ENCODE results near the gene CCL26. TPM values are rescaled to one million over a fixed set of nuclear protein-coding genes. Genes with fewer than 3 reads are reported as not detected.

CCL26 gene
- total and polyA plus RNA-seq, 2 of the 4 experiments (the other 2 are of a cell fraction): not detected

DNA sequence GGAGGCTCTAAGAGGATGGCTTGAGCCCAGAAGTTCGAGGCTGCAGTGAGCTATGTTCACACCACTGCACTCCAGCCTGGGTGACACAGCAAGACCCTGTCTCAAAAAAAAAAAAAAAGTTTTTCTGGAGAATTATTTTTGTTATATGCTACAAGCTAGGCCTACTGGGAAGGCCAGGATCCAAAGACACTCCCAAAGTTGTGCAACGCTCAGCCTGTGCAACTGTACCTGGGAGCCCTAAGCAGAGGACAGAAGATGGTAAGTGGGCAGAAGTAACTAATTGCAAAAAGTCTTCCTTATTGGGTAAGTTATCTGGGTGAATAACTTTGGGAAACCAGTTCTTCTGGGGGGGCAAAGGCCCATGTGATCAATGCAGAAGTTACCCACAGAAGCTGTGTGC, 50.6 kb downstream of the CCL26 start:
- POLR2A ChIA-PET (ENCODE audit: unreplicated experiment): no interaction called here
- H3K9me1 ChIP-seq (ENCODE audit: insufficient read depth, low read length): peaks cover 11% of the 10 kb centered on the region
- H3K14ac ChIP-seq (replicated peaks; ENCODE audit: low read depth, low read length): no peak overlapping the region
- no peaks in the 10 kb centered on the region for H4K20me1 ChIP-seq (ENCODE audit: insufficient read depth, low read length)
- 0 out of 2 replicates have a peak, but pooled peaks cover 3% of the 10 kb centered on the region for H3K4me1 ChIP-seq (ENCODE audit: control insufficient read depth, insufficient read depth, low read length)
- no peak overlapping the region for H2BK120ac ChIP-seq (ENCODE audit: low read depth, low read length)
- no peak overlapping the region for H3K27ac ChIP-seq (ENCODE audit: insufficient read depth, low read length)
- no peak overlapping the region for H2BK5ac ChIP-seq (ENCODE audit: low read depth, low read length, poor library complexity, severe bottlenecking)
- no peak overlapping the region for H2AK9ac ChIP-seq (replicated peaks; ENCODE audit: low read depth, low read length, poor library complexity)
- no TSS peak for BruUV-seq (replicated peaks)
- H3K9me3 ChIP-seq (ENCODE audit: control insufficient read depth, insufficient read depth, low read length): no peaks in the 10 kb centered on the region
- no peak overlapping the region for H2BK20ac ChIP-seq (ENCODE audit: low read depth, low read length)
- in situ Hi-C loops (cut with MboI; ENCODE audit: low sequenced_read_pairs): no loop called here
- H3K79me1 ChIP-seq (ENCODE audit: low read depth in 1 of 2, low read length in 2 of 2): peaks cover 0 to 40% of the 10 kb centered on the region in 2 experiments; a peak in 3 of 4 replicates
- CTCF ChIA-PET: interaction anchor here (0.6 kb wide), 1 partner anchor 570 kb away, joined by 3 read pairs; no protein-coding TSS in a partner anchor
- H4K5ac ChIP-seq (ENCODE audit: low read depth, low read length): no peak overlapping the region
- TF ChIP-seq, protein P1, sequence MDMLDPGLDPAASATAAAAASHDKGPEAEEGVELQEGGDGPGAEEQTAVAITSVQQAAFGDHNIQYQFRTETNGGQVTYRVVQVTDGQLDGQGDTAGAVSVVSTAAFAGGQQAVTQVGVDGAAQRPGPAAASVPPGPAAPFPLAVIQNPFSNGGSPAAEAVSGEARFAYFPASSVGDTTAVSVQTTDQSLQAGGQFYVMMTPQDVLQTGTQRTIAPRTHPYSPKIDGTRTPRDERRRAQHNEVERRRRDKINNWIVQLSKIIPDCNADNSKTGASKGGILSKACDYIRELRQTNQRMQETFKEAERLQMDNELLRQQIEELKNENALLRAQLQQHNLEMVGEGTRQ (IDR thresholded peaks at IDR 0.05; ENCODE audit: low read depth, low read length): no peak
- TF ChIP-seq FOS (IDR thresholded peaks at IDR 0.05; ENCODE audit: low read depth, low read length) (no peak), MAFK (IDR thresholded peaks at IDR 0.05; ENCODE audit: low read depth, low read length) (no peak), NFE2L2 (IDR thresholded peaks at IDR 0.05; ENCODE audit: low read depth, low read length) (no peak), POLR2A (IDR thresholded peaks at IDR 0.05; ENCODE audit: low read depth, low read length) (no peak), CHD1 (IDR thresholded peaks at IDR 0.05; ENCODE audit: low read depth, low read length) (no peak), CEBPB (IDR thresholded peaks at IDR 0.05; ENCODE audit: low read depth, low read length) (no peak), RCOR1 (IDR thresholded peaks at IDR 0.05; ENCODE audit: insufficient replicate concordance, low read length) (no peak), BHLHE40 (IDR thresholded peaks at IDR 0.05; ENCODE audit: low read depth, low read length) (no peak), MAZ (IDR thresholded peaks at IDR 0.05; ENCODE audit: borderline replicate concordance, low read depth, low read length) (no peak), RFX5 (IDR thresholded peaks at IDR 0.05; ENCODE audit: low read depth, low read length) (no peak), MXI1 (IDR thresholded peaks at IDR 0.05; ENCODE audit: borderline replicate concordance, low read depth, low read length) (no peak), SMC3 (IDR thresholded peaks at IDR 0.05; ENCODE audit: low read depth, low read length) (no peak), RAD21 (IDR thresholded peaks at IDR 0.05; ENCODE audit: low read length) (no peak)
- TF ChIP-seq, protein P2, sequence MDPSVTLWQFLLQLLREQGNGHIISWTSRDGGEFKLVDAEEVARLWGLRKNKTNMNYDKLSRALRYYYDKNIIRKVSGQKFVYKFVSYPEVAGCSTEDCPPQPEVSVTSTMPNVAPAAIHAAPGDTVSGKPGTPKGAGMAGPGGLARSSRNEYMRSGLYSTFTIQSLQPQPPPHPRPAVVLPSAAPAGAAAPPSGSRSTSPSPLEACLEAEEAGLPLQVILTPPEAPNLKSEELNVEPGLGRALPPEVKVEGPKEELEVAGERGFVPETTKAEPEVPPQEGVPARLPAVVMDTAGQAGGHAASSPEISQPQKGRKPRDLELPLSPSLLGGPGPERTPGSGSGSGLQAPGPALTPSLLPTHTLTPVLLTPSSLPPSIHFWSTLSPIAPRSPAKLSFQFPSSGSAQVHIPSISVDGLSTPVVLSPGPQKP (IDR thresholded peaks at IDR 0.05; ENCODE audit: borderline replicate concordance, low read depth, low read length): no peak
- TF ChIP-seq, protein P3, sequence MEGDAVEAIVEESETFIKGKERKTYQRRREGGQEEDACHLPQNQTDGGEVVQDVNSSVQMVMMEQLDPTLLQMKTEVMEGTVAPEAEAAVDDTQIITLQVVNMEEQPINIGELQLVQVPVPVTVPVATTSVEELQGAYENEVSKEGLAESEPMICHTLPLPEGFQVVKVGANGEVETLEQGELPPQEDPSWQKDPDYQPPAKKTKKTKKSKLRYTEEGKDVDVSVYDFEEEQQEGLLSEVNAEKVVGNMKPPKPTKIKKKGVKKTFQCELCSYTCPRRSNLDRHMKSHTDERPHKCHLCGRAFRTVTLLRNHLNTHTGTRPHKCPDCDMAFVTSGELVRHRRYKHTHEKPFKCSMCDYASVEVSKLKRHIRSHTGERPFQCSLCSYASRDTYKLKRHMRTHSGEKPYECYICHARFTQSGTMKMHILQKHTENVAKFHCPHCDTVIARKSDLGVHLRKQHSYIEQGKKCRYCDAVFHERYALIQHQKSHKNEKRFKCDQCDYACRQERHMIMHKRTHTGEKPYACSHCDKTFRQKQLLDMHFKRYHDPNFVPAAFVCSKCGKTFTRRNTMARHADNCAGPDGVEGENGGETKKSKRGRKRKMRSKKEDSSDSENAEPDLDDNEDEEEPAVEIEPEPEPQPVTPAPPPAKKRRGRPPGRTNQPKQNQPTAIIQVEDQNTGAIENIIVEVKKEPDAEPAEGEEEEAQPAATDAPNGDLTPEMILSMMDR (conservative IDR thresholded peaks at IDR 0.05; ENCODE audit: low read depth, low read length): no peak
- no peak overlapping the region for H3K9ac ChIP-seq (ENCODE audit: low read depth, low read length)
- no peaks in the 10 kb centered on the region for H3K27me3 ChIP-seq (ENCODE audit: control insufficient read depth, insufficient read depth, low read length)
- no peak overlapping the region for H3K4me2 ChIP-seq (ENCODE audit: low read depth, low read length)
- H2AK5ac ChIP-seq (ENCODE audit: low read depth, low read length): no peak overlapping the region
- dilution Hi-C loops (cut with HindIII; ENCODE audit: low sequenced_read_pairs, unreplicated experiment): no loop called here
- H2BK15ac ChIP-seq (ENCODE audit: low read depth, low read length): no peak overlapping the region
- H3K23ac ChIP-seq (ENCODE audit: low read depth, low read length): no peak overlapping the region
- H3K56ac ChIP-seq (ENCODE audit: extremely low read depth, insufficient read depth, low read length): no peak overlapping the region
- no CpG with 5 or more reads among the region's 2 CpGs for WGBS, 2 experiments (ENCODE audit: extremely low coverage in 2 of 2, insufficient read length in 1 of 2)
- no peak overlapping the region for H2AFZ ChIP-seq (replicated peaks; ENCODE audit: low read length, poor library complexity)
- H4K8ac ChIP-seq (ENCODE audit: low read depth in 2 of 2, low read length in 2 of 2): no peak overlapping the region
- ATAC-seq (ENCODE audit: low read depth) (no peak), DNase-seq (no peak)
- peaks cover 2% of the 10 kb centered on the region; the same call in 1 of the 2 replicates for H3K36me3 ChIP-seq (ENCODE audit: control insufficient read depth, insufficient read depth, low read length)
- no peak overlapping the region for H4K91ac ChIP-seq (ENCODE audit: insufficient read depth, low read depth, low read length)
- H3K4me3 ChIP-seq (ENCODE audit: insufficient read depth, low read depth, low read length): no peak overlapping the region
- H3K4ac ChIP-seq (ENCODE audit: low read depth, low read length): peak overlapping the region; percentile 16; the same call in 1 of the 2 replicates
- no peak overlapping the region for H3K18ac ChIP-seq (ENCODE audit: low read depth, low read length)
- intact Hi-C loops (cut with micrococcal nuclease): no loop called here
